ENCODE measurements around the gene WDFY4. TPM values are rescaled to one million over a fixed set of nuclear protein-coding genes. Genes with fewer than 3 reads are reported as not detected.

The WDFY4 gene, protein sequence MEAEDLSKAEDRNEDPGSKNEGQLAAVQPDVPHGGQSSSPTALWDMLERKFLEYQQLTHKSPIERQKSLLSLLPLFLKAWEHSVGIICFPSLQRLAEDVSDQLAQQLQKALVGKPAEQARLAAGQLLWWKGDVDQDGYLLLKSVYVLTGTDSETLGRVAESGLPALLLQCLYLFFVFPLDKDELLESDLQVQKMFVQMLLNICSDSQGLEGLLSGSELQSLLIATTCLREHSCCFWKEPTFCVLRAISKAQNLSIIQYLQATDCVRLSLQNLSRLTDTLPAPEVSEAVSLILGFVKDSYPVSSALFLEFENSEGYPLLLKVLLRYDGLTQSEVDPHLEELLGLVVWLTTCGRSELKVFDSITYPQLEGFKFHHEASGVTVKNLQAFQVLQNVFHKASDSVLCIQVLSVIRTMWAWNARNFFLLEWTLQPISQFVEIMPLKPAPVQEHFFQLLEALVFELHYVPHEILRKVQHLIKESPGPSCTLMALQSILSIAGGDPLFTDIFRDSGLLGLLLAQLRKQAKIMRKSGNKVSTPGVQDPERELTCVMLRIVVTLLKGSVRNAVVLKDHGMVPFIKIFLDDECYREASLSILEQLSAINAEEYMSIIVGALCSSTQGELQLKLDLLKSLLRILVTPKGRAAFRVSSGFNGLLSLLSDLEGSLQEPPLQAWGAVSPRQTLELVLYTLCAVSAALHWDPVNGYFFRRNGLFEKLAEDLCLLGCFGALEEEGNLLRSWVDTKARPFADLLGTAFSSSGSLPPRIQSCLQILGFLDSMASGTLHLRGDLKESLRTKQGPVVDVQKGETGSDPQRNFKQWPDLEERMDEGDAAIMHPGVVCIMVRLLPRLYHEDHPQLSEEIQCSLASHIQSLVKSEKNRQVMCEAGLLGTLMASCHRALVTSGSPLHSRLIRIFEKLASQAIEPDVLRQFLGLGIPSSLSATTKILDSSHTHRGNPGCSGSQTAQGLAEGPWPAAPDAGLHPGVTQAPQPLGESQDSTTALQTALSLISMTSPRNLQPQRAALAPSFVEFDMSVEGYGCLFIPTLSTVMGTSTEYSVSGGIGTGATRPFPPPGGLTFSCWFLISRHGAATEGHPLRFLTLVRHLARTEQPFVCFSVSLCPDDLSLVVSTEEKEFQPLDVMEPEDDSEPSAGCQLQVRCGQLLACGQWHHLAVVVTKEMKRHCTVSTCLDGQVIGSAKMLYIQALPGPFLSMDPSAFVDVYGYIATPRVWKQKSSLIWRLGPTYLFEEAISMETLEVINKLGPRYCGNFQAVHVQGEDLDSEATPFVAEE (N-terminal part only)
- not detected in 2 replicates for total RNA-seq

DNA sequence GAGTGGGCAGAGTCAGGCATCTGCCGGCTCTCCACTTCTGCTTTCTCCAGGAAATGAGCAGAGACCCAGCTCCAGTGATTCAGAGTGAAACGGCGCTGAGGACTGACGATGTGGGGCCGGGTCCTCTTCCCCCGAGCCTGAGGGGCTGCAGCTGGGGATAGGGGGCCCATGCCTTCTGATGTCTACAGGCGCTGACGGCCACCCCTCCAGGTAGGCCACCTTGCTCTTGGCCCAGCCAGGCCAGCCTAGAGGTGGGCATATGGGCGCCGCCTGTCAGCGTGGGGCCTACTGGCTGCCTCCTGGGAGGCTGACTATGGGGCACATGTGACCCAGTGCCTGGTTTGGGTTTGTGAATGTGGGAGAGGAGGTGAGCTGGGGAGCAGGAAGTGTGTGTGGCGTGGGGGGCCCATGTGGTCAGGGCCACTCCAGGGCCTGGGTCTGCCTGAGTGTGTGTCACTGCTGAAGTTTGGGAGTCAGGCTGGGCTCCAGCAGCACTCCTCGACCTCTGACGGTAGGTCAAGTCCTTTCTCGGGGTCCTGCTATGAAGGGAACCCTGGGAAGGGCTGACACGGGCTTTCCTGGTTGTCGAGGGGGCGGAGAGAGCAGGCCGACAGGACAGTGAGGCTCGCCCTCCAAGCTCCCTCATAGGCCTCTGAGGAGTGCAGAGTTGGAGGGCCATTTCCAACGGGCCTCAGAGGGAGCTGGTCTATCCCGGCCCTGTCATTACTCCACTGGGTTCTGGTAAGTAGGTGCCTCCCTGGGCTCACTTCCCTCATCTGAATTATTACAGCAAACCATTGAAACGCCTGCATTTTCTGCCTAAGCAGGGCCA, at the start of gene WDFY4:
WDFY4 (plus strand) TSS at position 82 of the 832 bp plus-strand sequence. CDS start 24,860 bp downstream, outside the sequence.

DNA sequence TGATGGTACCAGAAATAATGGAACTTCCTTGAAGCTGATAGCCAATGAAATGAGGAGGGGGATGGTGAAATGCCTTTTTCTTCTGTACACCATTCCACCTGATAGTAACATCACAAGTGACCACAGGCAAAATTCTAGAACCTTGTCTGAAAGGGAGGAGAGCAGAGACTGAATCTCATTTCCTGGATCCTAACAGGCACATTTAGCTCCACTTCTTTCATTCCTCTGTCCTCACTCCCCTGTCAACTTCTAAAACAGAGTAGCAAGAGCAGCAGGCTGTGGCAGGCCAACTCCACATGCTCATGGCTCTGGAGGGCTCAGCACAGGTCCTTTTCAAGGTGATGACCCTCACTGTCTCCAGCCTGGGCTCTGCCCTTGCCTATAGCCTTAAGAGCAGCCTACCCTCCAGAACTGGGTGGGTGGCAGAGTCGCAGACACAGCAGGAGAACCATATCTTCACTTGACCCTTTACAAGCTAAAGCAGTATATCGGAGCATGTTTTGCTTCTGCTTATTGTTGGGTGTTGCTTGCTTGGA, 255.2 kb downstream of the WDFY4 start, which contains the start of gene LRRC18:
LRRC18 (minus strand) TSS at position 51 of the 536 bp plus-strand sequence. CDS start 25,685 bp downstream, outside the sequence.

Other genes with a start within 250 kb of the WDFY4 start
- 6.7 and 31.0 TPM in 2 replicates for gene ARHGAP22, start 79.8 kb upstream of the WDFY4 start, total RNA-seq

Data from epithelial cell of alveolus of lung (primary cell).